H1 (cell line): ENCODE results near the gene ST3GAL3. TPM values are rescaled to one million over a fixed set of nuclear protein-coding genes. Genes with fewer than 3 reads are reported as not detected.

Experiments used
- CTCF ChIA-PET: fragments of 300-600 bp; sonication (Branson Sonifier 250); formaldehyde crosslinking; loops from one replicate; lab custom pipeline; 2021; ENCODE audit not compliant: partially characterized antibody; lab: Charles Lee
- POLR2A ChIA-PET: fragments of 300-600 bp; sonication (Branson Sonifier 250); formaldehyde crosslinking; loops from one replicate; lab custom pipeline; 2021; ENCODE audit warnings: inconsistent platforms; ENCODE audit not compliant: partially characterized antibody; lab: Charles Lee
- DNase-seq, 2 experiments: peaks; one replicate each; pipeline versions ENCODE4 v3.0.0 to v3.0.0-alpha.2; 2010 to 2022; ENCODE audit warnings: low spot score in 2 of 2, low read depth in 1 of 2, mixed read lengths in 1 of 2
- FAIRE-seq: peaks from 2 replicates; lab custom pipeline; 2011; peaks lifted over from hg19 to GRCh38; lab: Jason Lieb, UNC
- H2AFZ ChIP-seq: 2 replicates; pipeline ENCODE4 v1.8.1; 2012; ENCODE audit warnings: low read length, inconsistent platforms
- H2AK5ac ChIP-seq: 2 replicates; pipeline ENCODE4 v1.6.1; 2013; ENCODE audit warnings: low read depth, low read length
- H2BK120ac ChIP-seq: replicated peaks from 2 replicates; pipeline ENCODE3; 2013; ENCODE audit warnings: low read depth, low read length, inconsistent platforms
- H2BK12ac ChIP-seq: 2 replicates; pipeline ENCODE4 v1.6.1; 2013; ENCODE audit warnings: low read depth, low read length
- H2BK15ac ChIP-seq: 2 replicates; pipeline ENCODE4 v1.6.1; 2013; ENCODE audit warnings: low read length
- H2BK20ac ChIP-seq: 2 replicates; pipeline ENCODE4 v1.6.1; 2013; ENCODE audit warnings: low read length
- H2BK5ac ChIP-seq: 2 replicates; pipeline ENCODE4 v1.6.1; 2013; ENCODE audit warnings: low read depth, low read length
- H3K14ac ChIP-seq: 2 replicates; pipeline ENCODE4 v1.6.1; 2013; ENCODE audit warnings: inconsistent platforms; ENCODE audit not compliant: insufficient read length
- H3K18ac ChIP-seq: 2 replicates; pipeline ENCODE4 v1.6.1; 2013; ENCODE audit warnings: low read length; ENCODE audit errors: extremely low read depth
- H3K23ac ChIP-seq: 2 replicates; pipeline ENCODE4 v1.6.1; 2013; ENCODE audit warnings: inconsistent platforms; ENCODE audit not compliant: insufficient read length
- H3K23me2 ChIP-seq: 2 replicates; pipeline ENCODE4 v1.6.1; 2013; ENCODE audit warnings: low read depth, low read length
- H3K27ac ChIP-seq: 2 replicates; pipeline ENCODE4 v1.6.1; 2011; ENCODE audit warnings: low read depth, low read length, inconsistent platforms
- H3K27me3 ChIP-seq, 4 experiments: replicated peaks in 1 of 4; 1 replicate in 1 of 4; 2 replicates in 3 of 4; pipeline versions ENCODE4 v1.6.1 to v1.8.1; 2011 to 2013; ENCODE audit warnings: low read length in 3 of 4, mild to moderate bottlenecking in 3 of 4, inconsistent platforms in 2 of 4, mixed read lengths in 2 of 4, moderate library complexity in 1 of 4; ENCODE audit not compliant: control insufficient read depth in 3 of 4, insufficient read depth in 3 of 4; ENCODE audit errors: extremely low read depth in 1 of 4
- H3K36me3 ChIP-seq, 4 experiments: 2 replicates each; pipeline versions ENCODE4 v1.6.1 to v1.8.1; 2011 to 2013; ENCODE audit warnings: mild to moderate bottlenecking in 4 of 4, low read length in 3 of 4, moderate library complexity in 2 of 4, control low read depth in 1 of 4, inconsistent platforms in 1 of 4; ENCODE audit not compliant: insufficient read depth in 4 of 4, control insufficient read depth in 2 of 4
- H3K4ac ChIP-seq: replicated peaks from 2 replicates; pipeline ENCODE3; 2013; ENCODE audit warnings: low read length, low read depth, mixed read lengths, inconsistent platforms; ENCODE audit not compliant: insufficient read length
- H3K4me1 ChIP-seq, 4 experiments: replicated peaks in 1 of 4; 1 replicate in 1 of 4; 2 replicates in 3 of 4; pipeline versions ENCODE4 v1.6.1 to v1.8.1; 2011 to 2013; ENCODE audit warnings: low read length in 3 of 4, inconsistent platforms in 2 of 4, mixed read lengths in 1 of 4; ENCODE audit not compliant: insufficient read depth in 4 of 4, control insufficient read depth in 3 of 4
- H3K4me2 ChIP-seq, 2 experiments: 2 replicates each; pipeline versions ENCODE4 v1.6.1 to v1.8.1; 2011 to 2013; ENCODE audit warnings: low read depth in 2 of 2, low read length in 2 of 2, control low read depth in 1 of 2, inconsistent platforms in 1 of 2, mild to moderate bottlenecking in 1 of 2; ENCODE audit not compliant: insufficient read depth in 1 of 2
- H3K4me3 ChIP-seq, 4 experiments: fragments of 200-600, 300-600 bp in 1 of 4; sonication (generic), shearing (Covaris generic), sonication (Bioruptor Twin) in 1 of 4; 2 replicates each; pipeline versions ENCODE4 v1.5.1 to v1.8.1; 2011 to 2016; ENCODE audit warnings: low read length in 4 of 4, low read depth in 3 of 4, control low read depth in 2 of 4, inconsistent platforms in 2 of 4, mild to moderate bottlenecking in 2 of 4, mixed read lengths in 1 of 4, moderate library complexity in 1 of 4; ENCODE audit not compliant: insufficient read depth in 2 of 4; ENCODE audit errors: extremely low read depth in 1 of 4
- H3K56ac ChIP-seq: replicated peaks from 2 replicates; pipeline ENCODE3; 2013; ENCODE audit warnings: low read depth, mild to moderate bottlenecking, mixed read lengths, low read length, inconsistent platforms; ENCODE audit not compliant: insufficient read length
- H3K79me1 ChIP-seq: 2 replicates; pipeline ENCODE4 v1.6.1; 2013; ENCODE audit warnings: low read depth, low read length, control low read depth
- H3K79me2 ChIP-seq, 2 experiments: 2 replicates each; pipeline versions ENCODE4 v1.6.1 to v1.8.1; 2012 to 2013; ENCODE audit warnings: low read length in 2 of 2, mild to moderate bottlenecking in 2 of 2, inconsistent platforms in 1 of 2; ENCODE audit not compliant: insufficient read depth in 2 of 2, control insufficient read depth in 1 of 2
- H3K9ac ChIP-seq, 4 experiments: replicated peaks in 1 of 4; 1 replicate in 1 of 4; 2 replicates in 3 of 4; pipeline versions ENCODE4 v1.6.1 to v1.8.1; 2011 to 2013; ENCODE audit warnings: low read depth in 3 of 4, low read length in 3 of 4, control low read depth in 2 of 4, mild to moderate bottlenecking in 2 of 4, moderate library complexity in 2 of 4, inconsistent platforms in 1 of 4; ENCODE audit errors: extremely low read depth in 1 of 4
- H3K9me3 ChIP-seq, 2 experiments: 2 replicates each; pipeline versions ENCODE4 v1.6.1 to v1.8.1; 2012 to 2013; ENCODE audit warnings: mild to moderate bottlenecking in 2 of 2, moderate library complexity in 2 of 2, control low read depth in 1 of 2, inconsistent platforms in 1 of 2, low read depth in 1 of 2, low read length in 1 of 2, mixed read lengths in 1 of 2; ENCODE audit not compliant: insufficient read depth in 2 of 2
- H4K20me1 ChIP-seq, 2 experiments: replicated peaks in 1 of 2; 2 replicates each; pipeline versions ENCODE3 to v1.8.1; 2011 to 2013; ENCODE audit warnings: inconsistent platforms in 2 of 2, low read length in 2 of 2, mild to moderate bottlenecking in 1 of 2; ENCODE audit not compliant: insufficient read depth in 2 of 2, control insufficient read depth in 1 of 2
- H4K5ac ChIP-seq: 2 replicates; pipeline ENCODE4 v1.6.1; 2013; ENCODE audit warnings: low read length, low read depth, mixed read lengths, inconsistent platforms; ENCODE audit not compliant: insufficient read length
- H4K8ac ChIP-seq: 2 replicates; pipeline ENCODE4 v1.8.0; 2013; ENCODE audit warnings: mild to moderate bottlenecking, moderate library complexity, low read length, inconsistent platforms; ENCODE audit not compliant: insufficient read depth; ENCODE audit errors: extremely low read depth
- H4K91ac ChIP-seq: replicated peaks from 2 replicates; pipeline ENCODE3; 2013; ENCODE audit warnings: low read length, mixed read lengths, inconsistent platforms; ENCODE audit not compliant: insufficient read length
- BRCA1 ChIP-seq: IDR thresholded peaks from 2 replicates; pipeline ENCODE4 v1.6.1; 2012; ENCODE audit warnings: low read depth, low read length, improper control_type of control experiment
- HDAC2 ChIP-seq, 2 experiments: fragments of 300-600 bp in 1 of 2; sonication (generic) in 1 of 2; IDR thresholded peaks; 2 replicates each; pipeline ENCODE4 v1.6.1; 2011 to 2012; ENCODE audit warnings: low read depth in 2 of 2, low read length in 2 of 2, mild to moderate bottlenecking in 2 of 2, moderate library complexity in 2 of 2, borderline replicate concordance in 1 of 2, inconsistent platforms in 1 of 2
- JUND ChIP-seq: IDR thresholded peaks from 2 replicates; pipeline ENCODE4 v1.6.1; 2011; ENCODE audit warnings: mild to moderate bottlenecking, improper control_type of control experiment, low read length
- PHF8 ChIP-seq: fragments of 200-600 bp; sonication (generic); conservative IDR thresholded peaks from 2 replicates; pipeline ENCODE4 v1.7.1; 2012; ENCODE audit warnings: low read depth, mild to moderate bottlenecking, inconsistent platforms, low read length, moderate library complexity
- RBBP5 ChIP-seq: IDR thresholded peaks from 2 replicates; pipeline ENCODE4 v1.7.1; 2012; ENCODE audit warnings: low read depth, mild to moderate bottlenecking, inconsistent platforms, low read length, moderate library complexity, borderline replicate concordance
- RXRA ChIP-seq: IDR thresholded peaks from 2 replicates; pipeline ENCODE4 v1.6.1; 2011; ENCODE audit warnings: low read depth, mild to moderate bottlenecking, low read length, moderate library complexity; ENCODE audit not compliant: insufficient read depth
- SIN3A ChIP-seq, 2 experiments: IDR thresholded peaks in 1 of 2; conservative IDR thresholded peaks in 1 of 2; 2 replicates each; pipeline ENCODE4 v1.6.1; 2011 to 2012; ENCODE audit warnings: low read length in 2 of 2, improper control_type of control experiment in 1 of 2, low read depth in 1 of 2, mild to moderate bottlenecking in 1 of 2
- TAF7 ChIP-seq: optimal IDR thresholded peaks from 2 replicates; pipeline ENCODE3; 2011; ENCODE audit warnings: low read depth, mild to moderate bottlenecking, inconsistent platforms, low read length, moderate library complexity, borderline replicate concordance
- WGBS, 2 experiments: shearing (Covaris generic) in 1 of 2; methylation state at CpG; one replicate each; pipeline versions ENCODE4 v1.1.6 to v1.1.7; 2013 to 2015; ENCODE audit warnings: low lambda C conversion rate in 2 of 2, mixed read lengths in 2 of 2, inconsistent platforms in 1 of 2, low coverage in 1 of 2, missing lambda C conversion rate in 1 of 2; ENCODE audit not compliant: insufficient replicate concordance in 2 of 2, insufficient coverage in 1 of 2, insufficient read length in 1 of 2; ENCODE audit errors: extremely low coverage in 1 of 2, missing lambda C conversion rate in 1 of 2; 5-methylcytosine and 5-hydroxymethylcytosine counted together
- polyA plus RNA-seq, 7 experiments: library from polyadenylated mRNA; depleted of rRNA in 3 of 7; stranded (reverse) in 5 of 7; unstranded in 2 of 7; fragments of >200 nt in 5 of 7; fragments of 200-250 nt in 2 of 7; gene quantifications; 1 replicate in 5 of 7; 2 replicates in 1 of 7; 4 replicates in 1 of 7; pipeline versions ENCODE4 v1.2.1 to v1.2.3, GENCODE V29; 2011 to 2013; ENCODE audit warnings: missing spikeins in 2 of 7, mixed read lengths in 2 of 7
- total RNA-seq: library from RNA; stranded (reverse); fragmentation: NEBNext Ultra II Directional; extraction: Animal tissue kit (Norgen Biotek cat#: 25700); gene quantifications from 2 replicates; pipeline ENCODE4 v1.2.1, GENCODE V29; 2021

Gene ST3GAL3
- total and polyA plus RNA-seq, 2 of the 8 experiments (the other 6 are each of a cell fraction or from before 2014, with no cell fraction given) = 6.8 to 7.0 TPM

- Histone ChIP-seq H3K18ac (no peak overlapping the region), H2AFZ (no peak overlapping the region), H2BK20ac (0 out of 2 replicates have a peak overlapping the region, but pooled peaks have one; percentile 1), H4K91ac (no peak overlapping the region), H3K23me2 (peaks cover 6% of the 10 kb centered on the region; the same call in 1 of the 2 replicates), H3K4me1 (peaks cover 13 to 40% (median 26%) of the 10 kb centered on the region in 4 experiments), H3K36me3 (no peaks in the 10 kb centered on the region; a peak in 1 of 8 replicates), H3K9me3 (no peaks in the 10 kb centered on the region), H3K79me2 (no peaks in the 10 kb centered on the region), H2BK120ac (no peak overlapping the region), H3K56ac (no peak overlapping the region), H3K4me2 (peak overlapping the region in 1 of 2 experiments; percentile 43; a peak in 1 of 4 replicates), H4K20me1 (peaks cover 7 to 8% of the 10 kb centered on the region in 2 experiments), H3K23ac (no peak overlapping the region), H2BK15ac (no peak overlapping the region), H3K4ac (no peak overlapping the region), H4K5ac (no peak overlapping the region), H3K27ac (no peak overlapping the region), H3K9ac (no peak overlapping the region), H2BK12ac (no peak overlapping the region), H4K8ac (no peak overlapping the region), H2AK5ac (no peak overlapping the region), H2BK5ac (peak overlapping the region; percentile 3; the same call in 1 of the 2 replicates), H3K14ac (no peak overlapping the region), H3K27me3 (no peaks in the 10 kb centered on the region; a peak in 1 of 7 replicates), H3K79me1 (no peaks in the 10 kb centered on the region), H3K4me3 (no peak overlapping the region)
- DNase-seq (no peak), FAIRE-seq (no peak)
- ChIA-PET CTCF (interaction anchor here (0.7 to 18.6 kb wide), 12 partner anchors 9 to 170 kb away, joined by 3 to 618 read pairs (median 6); partner anchors contain the start of gene ATP6V0B), POLR2A (interaction anchor here (0.6 to 3.0 kb wide), 6 partner anchors 24 to 272 kb away, joined by 3 to 12 read pairs (median 4); partner anchors contain the start of gene ATP6V0B)
- TF ChIP-seq RBBP5 = no peak
- TF ChIP-seq PHF8 = no peak
- no peak for TF ChIP-seq JUND
- TF ChIP-seq TAF7 = no peak
- TF ChIP-seq HDAC2 (IDR thresholded peaks at IDR 0.05; ENCODE audit: borderline replicate concordance in 1 of 2, low read depth in 2 of 2, low read length in 2 of 2) = no peak
- no peak for TF ChIP-seq SIN3A (conservative IDR thresholded peaks at IDR 0.05 in 1 of 2, IDR thresholded peaks at IDR 0.05 in 1 of 2; ENCODE audit: low read depth in 1 of 2, low read length in 2 of 2)
- no peak for TF ChIP-seq RXRA
- TF ChIP-seq BRCA1 = no peak
- WGBS, 2 experiments = 81% methylated on average over 8 of the region's 10 CpGs; no CpG with 5 or more reads in 1 of the 2 experiments
Measured at GRCh38 chr1:43938383-43938782, 231.0 kb downstream of the ST3GAL3 start.
